Esophagus (tissue), 2 donors: Measurements from ENCODE around the gene MXRA5. TPM values are rescaled to one million over a fixed set of nuclear protein-coding genes. Genes with fewer than 3 reads are reported as not detected.
"Not testable (repeated sequence)": the region's sequence is repeated elsewhere in the genome, so short reads cannot be mapped to it uniquely, and the experiment has no call there.

Experiments used
- H3K27ac ChIP-seq, 2 donors: one replicate each; pipeline ENCODE4 v1.5.1; 2013; ENCODE audit warnings: low read depth in 2 of 2, mild to moderate bottlenecking in 2 of 2, inconsistent platforms in 1 of 2, low read length in 1 of 2, moderate library complexity in 1 of 2
- H3K27me3 ChIP-seq, 2 donors: one replicate each; pipeline ENCODE4 v1.6.1; 2013; ENCODE audit warnings: low read length in 2 of 2, control low read depth in 1 of 2, mild to moderate bottlenecking in 1 of 2; ENCODE audit not compliant: insufficient read depth in 2 of 2, control insufficient read depth in 1 of 2
- H3K36me3 ChIP-seq, 2 donors: one replicate each; pipeline ENCODE4 v1.6.1; 2013; ENCODE audit warnings: low read length in 1 of 2; ENCODE audit not compliant: control insufficient read depth in 2 of 2, insufficient read depth in 2 of 2
- H3K4me1 ChIP-seq, 2 donors: one replicate each; pipeline ENCODE4 v1.6.1; 2013; ENCODE audit warnings: low read length in 1 of 2; ENCODE audit not compliant: control insufficient read depth in 2 of 2, insufficient read depth in 2 of 2
- H3K4me3 ChIP-seq, 2 donors: one replicate each; pipeline ENCODE4 v1.5.1; 2013; ENCODE audit warnings: low read length in 2 of 2, mild to moderate bottlenecking in 2 of 2, low read depth in 1 of 2, moderate library complexity in 1 of 2
- H3K9me3 ChIP-seq, 2 donors: one replicate each; pipeline ENCODE4 v1.6.1; 2013; ENCODE audit warnings: mild to moderate bottlenecking in 2 of 2, low read depth in 1 of 2, low read length in 1 of 2, moderate library complexity in 1 of 2; ENCODE audit not compliant: control insufficient read depth in 2 of 2, insufficient read depth in 1 of 2
- WGBS, 2 donors: extraction: QIAGEN DNeasy Blood & Tissue Kit; methylation state at CpG; one replicate each; pipeline ENCODE4 v1.1.7; 2013; 5-methylcytosine and 5-hydroxymethylcytosine counted together
- polyA plus RNA-seq, 2 donors: library from polyadenylated mRNA; stranded (reverse); fragments of 200-250 nt; gene quantifications; one replicate each; pipeline ENCODE4 v1.2.3, GENCODE V29; 2013
- donor health status: healthy with polysubstance abuse.
- donor health status: Bipolar disorder and iron deficiency.

The MXRA5 gene
- polyA plus RNA-seq, 2 donors: 1.4 to 1.6 TPM

DNA sequence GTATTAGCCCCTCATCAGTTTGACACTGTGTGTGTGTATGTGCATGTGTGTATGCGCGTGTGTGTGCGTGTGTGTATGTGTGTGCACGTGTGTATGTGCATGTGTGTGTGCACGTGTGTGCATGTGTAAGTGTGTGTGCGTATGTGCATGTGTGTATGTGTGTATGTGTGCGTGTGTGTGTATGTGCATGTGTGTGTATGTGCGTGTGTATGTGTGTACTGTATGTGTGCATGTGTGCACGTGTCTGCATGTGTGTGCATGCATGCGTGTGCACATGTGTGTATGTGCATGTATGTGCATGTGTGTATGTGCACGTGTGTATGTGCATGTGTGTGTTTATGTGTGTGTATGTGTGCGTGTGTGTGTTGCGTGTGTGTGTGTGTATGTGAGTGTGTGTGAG lies 31.1 kb upstream of the MXRA5 start:
- Histone ChIP-seq H3K27me3 (no peaks in the 10 kb centered on the region), H3K9me3 (no peaks in the 10 kb centered on the region), H3K36me3 (no peaks in the 10 kb centered on the region), H3K4me3 (no peak overlapping the region), H3K27ac (no peak overlapping the region), H3K4me1 (no peaks in the 10 kb centered on the region)
- 86 to 91% methylated on average over 13 of the region's 13 CpGs for WGBS, 2 donors

DNA sequence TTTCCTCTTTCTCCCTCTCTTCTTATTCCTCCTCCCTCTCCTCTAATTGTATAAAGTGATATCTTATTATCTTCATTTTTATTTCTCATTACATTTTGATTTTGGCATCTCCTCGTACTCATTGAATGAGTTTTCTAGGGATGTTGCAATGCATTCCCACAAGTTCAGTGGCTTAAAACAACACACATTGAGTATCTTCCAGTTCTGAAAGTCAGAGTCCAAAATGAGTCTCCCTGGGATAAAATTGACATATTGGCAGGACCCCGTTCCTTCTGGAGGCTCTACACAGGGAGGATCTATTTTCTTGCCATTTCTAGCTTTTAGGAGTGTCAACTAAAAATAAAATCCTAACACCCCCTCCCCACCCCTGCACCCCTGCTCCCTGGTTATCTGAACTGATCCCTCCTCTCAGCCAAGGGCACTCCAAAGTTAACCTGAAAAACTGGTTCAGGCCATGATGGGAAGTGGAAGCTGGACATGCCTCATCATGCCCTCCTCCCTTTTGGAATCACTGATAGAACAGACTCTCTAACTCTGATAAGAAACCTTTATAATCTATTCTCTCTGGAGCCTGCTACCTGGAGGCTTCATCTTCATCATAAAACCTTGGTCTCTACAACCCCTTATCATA lies 29.5 kb upstream of the MXRA5 start:
- not testable (repeated sequence) for H3K9me3 ChIP-seq, H3K27ac ChIP-seq, H3K4me3 ChIP-seq, H3K4me1 ChIP-seq, H3K27me3 ChIP-seq, H3K36me3 ChIP-seq
- WGBS, 2 donors: 27 to 38% methylated on average over 2 of the region's 2 CpGs

DNA sequence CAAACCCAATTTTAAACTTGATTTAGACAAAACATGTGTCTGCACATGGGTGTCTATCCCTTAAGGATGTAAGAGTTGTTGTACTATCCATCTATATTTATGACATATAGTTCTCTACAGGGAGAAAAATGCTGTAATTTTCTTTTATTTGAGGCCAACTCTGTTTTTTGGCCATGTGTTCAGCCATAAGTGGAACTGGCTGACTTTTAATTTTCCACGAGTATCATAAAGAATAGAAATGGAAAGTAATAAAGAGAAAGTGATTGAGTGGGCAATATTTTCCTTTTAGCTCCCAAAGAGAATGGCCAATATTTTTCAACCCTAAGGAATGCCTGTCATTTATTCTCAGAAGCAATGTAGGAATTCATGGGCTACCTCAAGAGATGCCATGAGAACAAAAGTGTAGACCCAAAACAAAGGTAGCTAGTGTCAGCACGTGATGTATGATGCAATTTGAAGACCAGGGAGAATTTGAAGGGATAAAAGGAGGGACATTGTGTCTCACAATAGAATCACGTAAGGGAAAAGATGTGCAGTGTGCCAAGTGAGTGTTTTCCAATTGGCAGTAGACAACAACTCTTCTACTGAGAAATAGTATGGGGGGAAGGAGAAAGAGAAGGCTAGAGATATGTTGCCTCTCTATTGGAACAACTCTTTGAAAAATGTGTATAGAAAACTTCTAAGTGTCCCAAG lies 27.8 kb upstream of the MXRA5 start:
- Histone ChIP-seq H3K27me3 (no peaks in the 10 kb centered on the region), H3K27ac (no peak overlapping the region), H3K4me1 (no peaks in the 10 kb centered on the region), H3K36me3 (no peaks in the 10 kb centered on the region), H3K9me3 (peaks cover 0 to 2% of the 10 kb centered on the region in 2 donors), H3K4me3 (no peak overlapping the region)
- WGBS, 2 donors: 63 to 67% methylated on average over 3 of the region's 3 CpGs

DNA sequence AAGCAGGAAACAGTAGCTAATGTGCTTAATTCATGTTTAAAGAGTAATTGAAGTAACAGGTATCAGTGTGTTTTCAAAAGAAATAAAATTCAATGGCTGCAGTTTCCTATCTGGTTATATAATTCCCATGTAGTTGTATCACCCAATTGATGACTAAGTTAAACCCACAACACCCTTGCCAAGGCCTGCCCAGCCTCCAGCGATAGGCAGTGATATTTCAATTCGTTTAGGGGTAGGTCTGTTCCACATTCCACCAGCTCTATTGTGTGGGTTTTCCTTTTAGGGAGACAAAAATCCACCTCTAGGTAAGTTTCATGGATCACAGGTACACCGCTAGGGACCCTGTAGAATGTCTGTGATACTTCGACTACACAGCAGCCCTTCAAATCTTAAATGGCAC lies 24.7 kb upstream of the MXRA5 start:
- no peaks in the 10 kb centered on the region for H3K36me3 ChIP-seq
- 46 to 54% methylated on average over 4 of the region's 4 CpGs for WGBS, 2 donors
- H3K4me3 ChIP-seq: no peak overlapping the region
- no peaks in the 10 kb centered on the region for H3K27me3 ChIP-seq
- H3K9me3 ChIP-seq: peaks cover 0 to 4% of the 10 kb centered on the region in 2 donors
- H3K27ac ChIP-seq: no peak overlapping the region
- H3K4me1 ChIP-seq: no peaks in the 10 kb centered on the region

DNA sequence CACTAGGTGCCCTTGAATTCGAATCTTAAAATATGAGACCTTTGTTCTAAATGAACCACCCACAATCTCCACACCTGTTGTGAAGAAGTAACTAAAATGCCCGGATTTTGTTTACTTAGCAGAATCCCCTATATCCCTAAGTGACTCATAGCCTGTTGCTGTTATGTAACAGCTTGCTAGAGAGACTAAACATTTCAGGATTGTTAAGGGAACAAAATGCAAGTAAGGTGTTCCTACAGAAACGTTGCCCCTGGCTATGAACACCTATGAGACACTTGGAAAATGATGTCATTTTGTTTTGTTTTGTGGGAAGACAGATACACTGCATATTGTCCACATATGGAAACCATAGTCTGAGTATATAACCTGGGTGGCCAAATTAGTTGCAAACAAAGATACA lies 24.2 kb upstream of the MXRA5 start:
- WGBS, 2 donors: 28 to 31% methylated on average over 3 of the region's 3 CpGs
- Histone ChIP-seq H3K27ac (no peak overlapping the region), H3K27me3 (no peaks in the 10 kb centered on the region), H3K36me3 (no peaks in the 10 kb centered on the region), H3K4me1 (no peaks in the 10 kb centered on the region), H3K4me3 (no peak overlapping the region), H3K9me3 (peaks cover 0 to 4% of the 10 kb centered on the region in 2 donors)

DNA sequence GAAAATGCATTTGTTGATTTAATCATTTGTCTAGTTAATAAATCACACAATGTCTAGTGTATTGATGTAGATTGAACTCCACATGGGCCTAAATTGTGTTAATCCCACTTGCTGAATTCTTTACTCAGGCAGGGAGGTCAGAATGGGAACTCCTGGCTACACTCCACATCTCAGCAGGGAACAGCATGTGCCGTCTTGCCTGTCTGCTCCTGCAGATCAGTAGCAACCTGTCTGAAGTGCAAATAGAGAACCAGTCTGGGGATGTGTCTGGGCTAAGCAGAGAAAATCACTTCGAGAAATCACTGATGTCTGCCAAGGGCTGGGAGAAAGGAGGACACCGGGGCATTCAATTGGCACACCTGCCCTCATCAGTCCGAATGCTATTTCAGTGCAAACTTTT lies 16.5 kb upstream of the MXRA5 start:
- Histone ChIP-seq H3K27me3 (no peaks in the 10 kb centered on the region), H3K4me1 (no peaks in the 10 kb centered on the region), H3K36me3 (no peaks in the 10 kb centered on the region), H3K4me3 (no peak overlapping the region), H3K9me3 (no peaks in the 10 kb centered on the region), H3K27ac (no peak overlapping the region)
- 48 to 67% methylated on average over 4 of the region's 4 CpGs for WGBS, 2 donors

DNA sequence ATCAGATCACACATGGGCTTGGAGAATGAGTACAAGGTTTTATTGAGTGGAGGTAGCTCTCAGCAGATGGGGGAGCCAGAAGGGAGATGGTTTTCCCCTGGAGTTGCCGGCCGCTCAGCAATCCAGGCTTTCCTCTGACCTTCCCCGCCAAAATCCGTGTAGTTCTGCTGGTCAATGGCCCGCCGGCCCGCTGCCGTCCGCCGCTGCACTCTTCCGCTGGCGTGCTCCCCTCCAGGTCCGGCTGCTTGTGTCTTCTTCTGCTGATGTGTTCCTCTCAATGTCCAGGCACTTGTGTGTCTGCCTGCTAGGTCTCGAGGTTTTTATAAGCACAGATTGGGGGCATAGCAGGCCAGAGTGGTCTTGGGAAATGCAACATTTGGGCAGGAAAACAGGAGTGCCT lies 14.4 kb upstream of the MXRA5 start:
- no peak overlapping the region for H3K4me3 ChIP-seq
- H3K9me3 ChIP-seq: no peaks in the 10 kb centered on the region
- WGBS, 2 donors: 78 to 92% methylated on average over 14 of the region's 14 CpGs
- no peaks in the 10 kb centered on the region for H3K27me3 ChIP-seq
- no peaks in the 10 kb centered on the region for H3K4me1 ChIP-seq
- H3K27ac ChIP-seq: no peak overlapping the region
- no peaks in the 10 kb centered on the region for H3K36me3 ChIP-seq

DNA sequence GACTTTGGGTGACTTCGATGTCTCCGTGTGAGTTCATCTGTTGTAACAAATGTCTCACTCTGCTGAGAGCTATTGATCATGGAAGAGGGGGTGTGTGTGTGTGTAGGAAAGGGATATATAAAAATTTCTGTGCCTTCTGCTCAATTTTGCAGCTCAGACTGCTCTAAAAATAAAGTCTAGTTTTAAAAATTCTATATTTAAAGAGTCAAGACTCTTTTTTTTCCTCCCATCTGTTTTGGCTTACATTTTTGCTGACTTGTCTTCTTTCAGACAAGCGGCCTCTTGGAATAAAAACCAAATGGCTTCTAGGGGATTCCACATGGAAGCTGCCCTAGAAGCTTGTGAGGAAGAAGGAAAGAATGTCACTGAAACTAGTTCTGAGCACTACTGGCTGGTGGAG lies 6.3 kb upstream of the MXRA5 start:
- H3K4me3 ChIP-seq, H3K27me3 ChIP-seq, H3K4me1 ChIP-seq, H3K36me3 ChIP-seq, H3K27ac ChIP-seq, H3K9me3 ChIP-seq: not testable (repeated sequence)
- WGBS, 2 donors: 83 to 84% methylated on average over 3 of the region's 3 CpGs

DNA sequence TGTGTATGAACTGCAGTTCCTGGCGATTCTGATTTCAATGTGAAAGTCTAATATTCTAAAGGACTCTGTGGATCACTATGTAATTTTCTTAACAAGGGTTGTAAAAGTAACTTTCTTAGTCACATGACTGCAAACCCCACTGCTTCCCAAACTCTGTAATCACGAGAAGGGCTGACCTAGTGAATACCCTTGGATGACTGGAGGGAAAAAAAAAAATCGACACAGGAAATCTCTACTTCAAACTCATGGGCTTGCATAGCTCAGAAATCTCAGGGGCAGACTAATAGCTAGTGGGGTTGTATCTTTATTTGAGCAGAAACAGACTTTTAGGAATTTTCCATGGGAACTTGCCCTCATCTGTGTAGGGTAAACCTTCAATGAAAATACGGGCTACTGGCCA lies 4.8 kb upstream of the MXRA5 start:
- peaks cover 0 to 3% of the 10 kb centered on the region in 2 donors for H3K9me3 ChIP-seq
- WGBS, 2 donors: 57 to 66% methylated on average over 4 of the region's 4 CpGs

DNA sequence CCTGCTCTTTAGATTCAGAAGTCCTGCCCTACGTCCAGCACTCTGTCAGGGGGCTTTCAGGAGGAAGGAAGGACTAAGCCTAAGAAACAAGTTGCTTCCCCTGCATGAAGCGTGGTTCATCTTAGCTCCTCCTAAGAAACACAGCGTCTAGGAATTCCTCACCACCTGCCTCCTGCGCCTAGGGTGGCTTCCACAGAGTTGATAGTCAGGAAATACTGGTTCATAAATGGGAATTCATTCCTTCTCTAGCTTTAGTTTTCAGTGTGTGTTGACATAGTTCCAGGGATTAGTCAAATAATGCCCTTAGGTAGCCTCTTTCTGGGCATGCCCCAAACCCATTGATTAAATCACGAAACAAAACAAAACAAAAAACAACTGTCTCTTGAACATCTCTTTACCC lies 1.7 kb upstream of the MXRA5 start:
- WGBS, 2 donors: 56 to 57% methylated on average over 5 of the region's 5 CpGs
- no peak overlapping the region for H3K4me3 ChIP-seq
- no peaks in the 10 kb centered on the region for H3K27me3 ChIP-seq
- H3K36me3 ChIP-seq: no peaks in the 10 kb centered on the region
- no peaks in the 10 kb centered on the region for H3K4me1 ChIP-seq
- no peak overlapping the region for H3K27ac ChIP-seq
- H3K9me3 ChIP-seq: peaks cover 0 to 5% of the 10 kb centered on the region in 2 donors

More for the DNA sequence above, 4.8 kb upstream of the MXRA5 start:
- Histone ChIP-seq H3K36me3 (no peaks in the 10 kb centered on the region), H3K27ac (no peak overlapping the region), H3K27me3 (no peaks in the 10 kb centered on the region), H3K4me3 (no peak overlapping the region), H3K4me1 (no peaks in the 10 kb centered on the region)
